SK-MEL-5 (cell line): ENCODE results near the gene SMAD9. TPM values are rescaled to one million over a fixed set of nuclear protein-coding genes. Genes with fewer than 3 reads are reported as not detected.
"Not testable (repeated sequence)": the region's sequence is repeated elsewhere in the genome, so short reads cannot be mapped to it uniquely, and the experiment has no call there.

ENCODE experiments used
- DNase-seq: peaks from one replicate; pipeline ENCODE4 v3.0.0-alpha.2; 2016; ENCODE audit warnings: low read depth, low spot score
- in situ Hi-C: cut with HindIII; loops from 2 replicates; pipeline ENCODE4 v1.10.0; 2016; ENCODE audit warnings: low sequenced_read_pairs, high pct_unique_total_duplicates, low pct_unique_long_range_greater_than_20kb
- total RNA-seq: library from RNA; depleted of rRNA; stranded (reverse); fragments of >200 nt; shearing (Covaris generic); gene quantifications from 2 replicates; pipeline ENCODE4 v1.2.3, GENCODE V29; 2014

Gene SMAD9
- total RNA-seq, 1 experiment from 2014 or later: 6.9 TPM

- DNase-seq: no peak
- in situ Hi-C loops: no loop called here
Measured at GRCh38 chr13:36915106-36915505, 4.9 kb downstream of the SMAD9 start.

- no peak for DNase-seq
- in situ Hi-C loops: no loop called here
Measured at GRCh38 chr13:36914648-36915047, 5.4 kb downstream of the SMAD9 start.

- DNase-seq: no peak
- in situ Hi-C loops: no loop called here
Measured at GRCh38 chr13:36913463-36913862, 6.6 kb downstream of the SMAD9 start.

- in situ Hi-C loops: no loop called here
- DNase-seq: no peak
Measured at GRCh38 chr13:36912973-36913372, 7.1 kb downstream of the SMAD9 start.

- in situ Hi-C loops: no loop called here
- DNase-seq: no peak
Measured at GRCh38 chr13:36912369-36912768, 7.7 kb downstream of the SMAD9 start.

GRCh38 chr13:36910545-36910944 is 9.5 kb downstream of the SMAD9 start:
- DNase-seq: peak; percentile 10
- in situ Hi-C loops: no loop called here

- in situ Hi-C loops: no loop called here
- DNase-seq: no peak
Measured at GRCh38 chr13:36907821-36908220, 12.2 kb downstream of the SMAD9 start.

- no peak for DNase-seq
- in situ Hi-C loops: no loop called here
Measured at GRCh38 chr13:36907266-36907665, 12.8 kb downstream of the SMAD9 start.

- no peak for DNase-seq
- in situ Hi-C loops: no loop called here
Measured at GRCh38 chr13:36905944-36906343, 14.1 kb downstream of the SMAD9 start.

- no peak for DNase-seq
- in situ Hi-C loops: no loop called here
Measured at GRCh38 chr13:36903925-36904595, 16.0 kb downstream of the SMAD9 start.

GRCh38 chr13:36897054-36897616 is 22.9 kb downstream of the SMAD9 start:
- in situ Hi-C loops: no loop called here
- no peak for DNase-seq

GRCh38 chr13:36891752-36892151 is 28.3 kb downstream of the SMAD9 start:
- in situ Hi-C loops: no loop called here
- no peak for DNase-seq

GRCh38 chr13:36888645-36889044 is 31.4 kb downstream of the SMAD9 start:
- in situ Hi-C loops: no loop called here
- no peak for DNase-seq

GRCh38 chr13:36887758-36888521 is 32.1 kb downstream of the SMAD9 start:
- no peak for DNase-seq
- in situ Hi-C loops: no loop called here

- DNase-seq: no peak
- in situ Hi-C loops: no loop called here
Measured at GRCh38 chr13:36885901-36886300, 34.1 kb downstream of the SMAD9 start.

GRCh38 chr13:36884235-36884634 is 35.8 kb downstream of the SMAD9 start:
- DNase-seq: no peak
- in situ Hi-C loops: no loop called here

GRCh38 chr13:36883824-36884223 is 36.2 kb downstream of the SMAD9 start:
- no peak for DNase-seq
- in situ Hi-C loops: no loop called here

GRCh38 chr13:36883392-36883791 is 36.6 kb downstream of the SMAD9 start:
- in situ Hi-C loops: not testable (repeated sequence)

More at GRCh38 chr13:36883392-36883791, 36.6 kb downstream of the SMAD9 start:
- not testable (repeated sequence) for DNase-seq
